Measurements from ENCODE around the gene FAM111A. TPM values are rescaled to one million over a fixed set of nuclear protein-coding genes. Genes with fewer than 3 reads are reported as not detected.
A peak's percentile ranks its signal among the peaks of the same experiment; 100 is the strongest.

Gene FAM111A
- total RNA-seq, 1 donor from 2014 or later = 7.9 TPM

DNA sequence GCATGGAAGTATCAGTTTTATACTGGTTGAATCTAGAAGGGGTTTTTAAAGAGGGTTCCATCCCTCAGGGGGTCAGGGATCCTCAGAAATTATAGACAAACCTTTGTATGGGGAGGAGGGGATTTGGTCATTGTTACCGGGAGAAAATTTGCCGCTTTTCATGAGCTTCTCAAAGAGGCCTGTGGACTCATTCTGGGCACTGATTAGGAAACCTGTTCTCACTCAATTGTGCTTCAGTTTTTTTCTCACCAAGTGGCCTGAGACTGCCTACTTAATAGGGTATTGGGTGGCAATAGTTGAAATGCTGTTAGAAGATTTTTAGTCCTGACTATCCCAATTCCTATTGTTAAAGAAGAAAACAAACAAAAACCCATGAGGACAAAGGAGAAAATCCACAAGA lies 56.1 kb downstream of the FAM111A start:
- H3K4me3 ChIP-seq (ENCODE audit: low read depth, low read length) = no peak overlapping the region
- H3K36me3 ChIP-seq (ENCODE audit: control insufficient read depth, insufficient read depth, low read length) = peaks cover 9% of the 10 kb centered on the region
- no peak for FAIRE-seq
- TF ChIP-seq, protein P1, sequence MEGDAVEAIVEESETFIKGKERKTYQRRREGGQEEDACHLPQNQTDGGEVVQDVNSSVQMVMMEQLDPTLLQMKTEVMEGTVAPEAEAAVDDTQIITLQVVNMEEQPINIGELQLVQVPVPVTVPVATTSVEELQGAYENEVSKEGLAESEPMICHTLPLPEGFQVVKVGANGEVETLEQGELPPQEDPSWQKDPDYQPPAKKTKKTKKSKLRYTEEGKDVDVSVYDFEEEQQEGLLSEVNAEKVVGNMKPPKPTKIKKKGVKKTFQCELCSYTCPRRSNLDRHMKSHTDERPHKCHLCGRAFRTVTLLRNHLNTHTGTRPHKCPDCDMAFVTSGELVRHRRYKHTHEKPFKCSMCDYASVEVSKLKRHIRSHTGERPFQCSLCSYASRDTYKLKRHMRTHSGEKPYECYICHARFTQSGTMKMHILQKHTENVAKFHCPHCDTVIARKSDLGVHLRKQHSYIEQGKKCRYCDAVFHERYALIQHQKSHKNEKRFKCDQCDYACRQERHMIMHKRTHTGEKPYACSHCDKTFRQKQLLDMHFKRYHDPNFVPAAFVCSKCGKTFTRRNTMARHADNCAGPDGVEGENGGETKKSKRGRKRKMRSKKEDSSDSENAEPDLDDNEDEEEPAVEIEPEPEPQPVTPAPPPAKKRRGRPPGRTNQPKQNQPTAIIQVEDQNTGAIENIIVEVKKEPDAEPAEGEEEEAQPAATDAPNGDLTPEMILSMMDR (IDR thresholded peaks at IDR 0.05; ENCODE audit: insufficient read depth, low read length, severe bottlenecking) = no peak
- DNase-seq (ENCODE audit: low read depth) = no peak
- H3K27me3 ChIP-seq (ENCODE audit: control insufficient read depth, insufficient read depth, low read length) = no peaks in the 10 kb centered on the region

DNA sequence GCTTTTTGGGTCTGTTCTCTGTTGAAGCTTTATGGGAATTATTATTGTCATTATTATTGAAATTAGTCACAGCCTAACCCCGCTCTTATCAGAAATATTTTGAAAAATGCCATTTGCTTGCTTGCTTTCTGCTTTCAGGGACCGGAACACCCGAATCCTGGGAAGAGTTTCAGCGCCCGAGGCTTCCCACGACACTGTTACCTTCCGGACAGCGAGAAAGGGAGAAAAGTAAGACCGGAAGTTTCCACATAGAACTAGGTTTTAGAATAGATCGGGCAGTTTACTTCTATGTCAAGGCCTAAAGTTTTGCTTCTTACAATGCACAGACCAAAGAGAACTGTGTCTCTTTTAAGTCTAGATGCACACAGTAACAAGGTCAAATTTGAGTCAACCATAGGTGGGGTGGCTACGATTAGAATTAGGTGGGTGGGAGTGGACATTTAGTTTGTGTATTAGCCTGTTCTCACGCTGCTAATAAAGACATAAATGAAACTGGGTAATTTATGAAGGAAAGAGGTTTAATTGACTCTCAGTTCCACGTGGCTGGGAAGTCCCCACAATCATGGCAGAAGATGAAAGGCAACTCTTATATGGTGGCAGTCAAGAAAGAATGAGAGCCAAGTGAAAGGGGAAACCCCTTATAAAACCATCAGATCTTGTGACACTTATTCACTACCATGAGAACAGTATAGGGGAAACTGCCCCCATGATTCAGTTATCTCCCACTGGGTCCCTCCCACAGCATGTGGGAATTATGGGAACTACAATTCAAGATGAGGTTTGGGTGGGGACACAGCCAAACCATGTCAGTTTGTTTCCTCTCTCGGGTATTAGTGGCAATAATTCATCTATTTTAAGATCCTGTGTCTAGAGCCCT lies 57.1 kb downstream of the FAM111A start:
- no peak for FAIRE-seq
- TF ChIP-seq, protein P1 (IDR thresholded peaks at IDR 0.05; ENCODE audit: insufficient read depth, low read length, severe bottlenecking) = no peak
- H3K4me3 ChIP-seq (ENCODE audit: low read depth, low read length) = no peak overlapping the region
- H3K27me3 ChIP-seq (ENCODE audit: control insufficient read depth, insufficient read depth, low read length) = no peaks in the 10 kb centered on the region
- H3K36me3 ChIP-seq (ENCODE audit: control insufficient read depth, insufficient read depth, low read length) = peaks cover 9% of the 10 kb centered on the region
- no peak for DNase-seq (ENCODE audit: low read depth)

DNA sequence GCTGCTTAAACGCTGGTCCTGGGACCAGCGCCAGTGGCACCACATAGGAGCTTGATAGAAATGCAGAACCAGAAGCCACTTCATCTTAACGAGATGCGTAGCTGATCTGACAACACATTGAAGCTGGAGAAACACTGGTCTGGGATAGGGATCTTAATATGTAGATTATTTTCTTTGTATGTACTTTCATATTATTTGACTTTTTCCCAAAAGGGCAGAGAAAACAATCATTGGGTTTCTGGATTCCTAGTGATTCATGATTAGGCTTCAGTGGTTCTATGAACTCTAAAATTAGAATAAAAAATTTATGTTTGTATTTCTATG lies 57.7 kb downstream of the FAM111A start:
- TF ChIP-seq, protein P1 (IDR thresholded peaks at IDR 0.05; ENCODE audit: insufficient read depth, low read length, severe bottlenecking) = no peak
- no peak overlapping the region for H3K4me3 ChIP-seq (ENCODE audit: low read depth, low read length)
- H3K36me3 ChIP-seq (ENCODE audit: control insufficient read depth, insufficient read depth, low read length) = peaks cover 7% of the 10 kb centered on the region
- FAIRE-seq = no peak
- DNase-seq (ENCODE audit: low read depth) = no peak
- no peaks in the 10 kb centered on the region for H3K27me3 ChIP-seq (ENCODE audit: control insufficient read depth, insufficient read depth, low read length)

DNA sequence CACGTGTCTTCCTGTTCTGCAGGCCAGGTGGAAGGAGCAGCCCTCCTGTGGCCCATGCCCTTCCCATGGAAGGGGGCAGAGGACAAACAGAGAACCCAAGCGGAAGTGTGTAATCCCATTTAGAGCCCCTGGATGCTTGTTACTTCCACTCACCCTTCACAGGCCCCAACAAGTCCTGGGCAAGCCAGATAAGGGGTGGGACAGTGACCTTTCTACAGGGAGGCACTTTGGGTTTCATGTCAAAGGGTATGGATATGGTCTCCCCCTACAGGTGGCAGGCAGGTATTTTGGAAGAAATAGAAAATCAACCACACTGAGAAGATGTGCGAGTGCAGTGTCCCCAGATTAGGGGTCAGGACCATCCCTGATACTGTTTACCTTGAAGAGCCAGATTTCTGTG lies 58.7 kb downstream of the FAM111A start:
- DNase-seq (ENCODE audit: low read depth) (peak; percentile 45), FAIRE-seq (no peak)
- TF ChIP-seq, protein P1 (IDR thresholded peaks at IDR 0.05; ENCODE audit: insufficient read depth, low read length, severe bottlenecking) = peak; percentile 46
- Histone ChIP-seq H3K27me3 (ENCODE audit: control insufficient read depth, insufficient read depth, low read length) (no peaks in the 10 kb centered on the region), H3K36me3 (ENCODE audit: control insufficient read depth, insufficient read depth, low read length) (peaks cover 10% of the 10 kb centered on the region), H3K4me3 (ENCODE audit: low read depth, low read length) (no peak overlapping the region)

Other genes starting within 250 kb of the FAM111A start
- not detected in 2 replicates for gene GLYATL1, start 203.4 kb upstream of the FAM111A start, total RNA-seq
- not detected in 2 replicates for gene GLYATL1B, start 56.5 kb upstream of the FAM111A start, total RNA-seq
- under 0.01 TPM in 2 replicates for gene FAM111B, start 35.6 kb upstream of the FAM111A start, total RNA-seq
- 2.4 and 2.6 TPM in 2 replicates for gene DTX4, start 29.3 kb downstream of the FAM111A start, total RNA-seq
- gene MPEG1, start 70.1 kb downstream of the FAM111A start, total RNA-seq = not detected in 2 replicates
- gene OR5AN1, start 216.0 kb downstream of the FAM111A start, total RNA-seq = not detected in 2 replicates

All from bronchial epithelial cell (primary cell).